Endothelial cell of umbilical vein (primary cell): ENCODE measurements around the gene SPCS3.

ENCODE experiments used
- CTCF ChIP-seq, 2 donors: IDR thresholded peaks; 1 replicate in 1 of 2; 2 replicates in 1 of 2; pipeline ENCODE4 v1.5.1; 2011; ENCODE audit warnings: low read length in 2 of 2, mild to moderate bottlenecking in 2 of 2, moderate library complexity in 2 of 2, control low read depth in 1 of 2, inconsistent platforms in 1 of 2, low read depth in 1 of 2; ENCODE audit not compliant: insufficient read depth in 1 of 2; ENCODE audit errors: extremely low read depth in 1 of 2
- EZH2 ChIP-seq: IDR thresholded peaks from 2 replicates; pipeline ENCODE4 v1.6.1; 2012; ENCODE audit warnings: borderline replicate concordance, low read depth, mild to moderate bottlenecking, moderate library complexity, low read length, inconsistent platforms; ENCODE audit not compliant: severe bottlenecking

GRCh38 chr4:176307666-176307930 lies 12.2 kb upstream of the SPCS3 start:
- TF ChIP-seq EZH2 (no peak), CTCF (IDR thresholded peaks at IDR 0.05; ENCODE audit: extremely low read depth in 1 of 2, insufficient read depth in 1 of 2, low read depth in 1 of 2, low read length in 2 of 2) (no peak)
